Measurements from ENCODE around the gene CRIM1.

- TF ChIP-seq CTCF (IDR thresholded peaks at IDR 0.05; ENCODE audit: borderline replicate concordance, extremely low read depth, low read length, poor library complexity, severe bottlenecking) (no peak), EZH2 (IDR thresholded peaks at IDR 0.05; ENCODE audit: borderline replicate concordance, low read depth, low read length, severe bottlenecking) (no peak)
Measured at GRCh38 chr2:36449943-36450392, 94.4 kb downstream of the CRIM1 start.

Data from DND-41 (cell line).